ENCODE data around the gene KRTAP4-11. TPM values are rescaled to one million over a fixed set of nuclear protein-coding genes. Genes with fewer than 3 reads are reported as not detected.

KRTAP4-11 gene
- total and polyA plus RNA-seq, 7 experiments from 2014 or later, result not detected

DNA sequence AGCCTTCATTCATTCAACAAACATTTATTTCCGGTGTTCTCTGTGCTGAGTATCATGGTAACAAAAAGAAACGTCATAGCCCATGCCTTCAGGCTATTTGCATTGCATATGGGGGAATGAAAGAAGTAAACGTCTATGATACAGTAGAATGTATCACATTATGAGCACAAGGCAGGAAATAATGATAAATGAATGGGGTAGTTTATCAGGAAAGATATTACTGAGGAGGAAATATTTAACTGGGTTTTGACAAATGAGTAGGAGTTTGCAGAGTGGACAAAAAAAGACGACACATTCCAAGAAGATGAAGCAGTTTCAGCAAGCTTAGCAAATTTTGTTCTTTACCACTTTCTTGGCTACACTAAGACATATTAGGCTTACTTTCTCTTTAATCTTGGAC lies 35.5 kb downstream of the KRTAP4-11 start:
- no peak overlapping the region for H3K27ac Mint-ChIP-seq
- H3K36me3 ChIP-seq (ENCODE audit: control insufficient read depth in 2 of 3, insufficient read depth in 3 of 3, low read length in 3 of 3), result no peaks in the 10 kb centered on the region
- H3K9me3 ChIP-seq (ENCODE audit: control insufficient read depth in 2 of 3, low read length in 3 of 3), result no peaks in the 10 kb centered on the region
- no peaks in the 10 kb centered on the region for H3K27me3 ChIP-seq (ENCODE audit: control insufficient read depth in 2 of 2, insufficient read depth in 2 of 2, low read length in 2 of 2)
- H3K4me1 Mint-ChIP-seq, result peaks cover 0 to 2% (median 0%) of the 10 kb centered on the region in 7 donors
- no peaks in the 10 kb centered on the region for H3K4me1 ChIP-seq (ENCODE audit: control insufficient read depth in 2 of 2, insufficient read depth in 2 of 2, low read length in 2 of 2)
- peaks cover 0 to 10% (median 2%) of the 10 kb centered on the region in 5 donors for H3K27me3 Mint-ChIP-seq
- CTCF ChIA-PET, result no interaction called here
- peaks cover 0 to 2% (median 0%) of the 10 kb centered on the region in 11 donors for H3K9me3 Mint-ChIP-seq
- no peak overlapping the region for H3K4me3 Mint-ChIP-seq
- DNase-seq (no peak), ATAC-seq (no peak)
- intact Hi-C loops (cut with micrococcal nuclease), result no loop called here
- H3K36me3 Mint-ChIP-seq, result no peaks in the 10 kb centered on the region
- no peak overlapping the region for H3K27ac ChIP-seq (ENCODE audit: low read depth, low read length)
- POLR2A ChIA-PET, result no interaction called here
- H3K4me3 ChIP-seq (ENCODE audit: low read length), result no peak overlapping the region

DNA sequence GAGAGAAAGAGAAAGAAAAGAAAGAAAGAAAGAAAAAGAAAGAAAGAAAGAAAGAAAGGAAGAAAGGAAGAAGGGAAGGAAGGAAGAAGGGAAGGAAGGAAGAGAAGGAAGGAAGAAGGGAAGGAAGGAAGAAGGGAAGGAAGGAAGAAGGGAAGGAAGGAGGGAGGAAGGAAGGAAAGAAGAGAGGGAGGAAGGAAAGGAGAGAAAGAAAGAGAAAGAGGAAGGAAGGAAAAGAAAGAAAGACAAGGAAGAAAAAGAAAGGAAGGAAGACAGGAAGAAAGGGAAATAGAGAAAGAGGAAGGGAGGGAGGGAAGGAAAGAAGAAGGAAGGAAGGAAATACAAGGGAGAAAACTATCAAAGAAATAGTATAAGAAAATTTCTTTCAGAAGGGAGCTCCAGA lies 41.4 kb downstream of the KRTAP4-11 start:
- CTCF ChIA-PET, result no interaction called here

DNA sequence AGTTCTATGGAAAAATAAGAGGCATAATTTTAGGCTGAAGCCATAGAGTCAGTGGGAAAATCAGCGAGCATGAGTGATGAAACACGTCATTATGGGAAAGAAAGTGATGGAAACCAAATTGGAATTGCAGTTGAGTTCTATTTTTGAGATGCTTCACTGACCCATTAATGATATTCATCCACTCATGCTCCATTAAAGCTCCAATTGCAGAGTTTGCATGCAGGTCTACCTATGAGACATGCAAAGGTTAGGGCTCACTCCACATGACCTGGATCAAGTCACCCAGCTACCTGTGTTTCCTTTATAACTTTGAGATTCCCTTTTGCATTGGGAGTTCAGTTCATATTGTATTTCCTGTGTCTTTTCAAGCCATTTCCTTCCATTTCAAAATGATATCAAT lies 44.5 kb downstream of the KRTAP4-11 start:
- ATAC-seq (no peak), DNase-seq (no peak)
- H3K27ac Mint-ChIP-seq, result no peak overlapping the region
- H3K4me3 Mint-ChIP-seq, result no peak overlapping the region
- peaks cover 0 to 3% (median 0%) of the 10 kb centered on the region in 5 donors for H3K36me3 Mint-ChIP-seq
- Histone ChIP-seq H3K27me3 (ENCODE audit: control insufficient read depth in 2 of 2, insufficient read depth in 2 of 2, low read length in 2 of 2) (peaks cover 0 to 5% of the 10 kb centered on the region in 2 donors), H3K27ac (ENCODE audit: low read depth, low read length) (no peak overlapping the region), H3K9me3 (ENCODE audit: control insufficient read depth in 2 of 3, low read length in 3 of 3) (no peaks in the 10 kb centered on the region), H3K4me1 (ENCODE audit: control insufficient read depth in 2 of 2, insufficient read depth in 2 of 2, low read length in 2 of 2) (no peaks in the 10 kb centered on the region), H3K4me3 (ENCODE audit: low read length) (no peak overlapping the region), H3K36me3 (ENCODE audit: control insufficient read depth in 2 of 3, insufficient read depth in 3 of 3, low read length in 3 of 3) (no peaks in the 10 kb centered on the region)
- peaks cover 19 to 27% (median 22%) of the 10 kb centered on the region in 5 donors for H3K27me3 Mint-ChIP-seq
- peaks cover 0 to 3% (median 0%) of the 10 kb centered on the region in 11 donors for H3K9me3 Mint-ChIP-seq
- intact Hi-C loops (cut with micrococcal nuclease), result no loop called here
- CTCF ChIA-PET, result interaction anchor here (0.6 kb wide), 1 partner anchor 741 kb away, joined by 3 read pairs; no protein-coding TSS in a partner anchor
- POLR2A ChIA-PET, result no interaction called here
- H3K4me1 Mint-ChIP-seq, result peaks cover 0 to 16% (median 0%) of the 10 kb centered on the region in 7 donors

More for the DNA sequence above, 41.4 kb downstream of the KRTAP4-11 start:
- Mint-ChIP-seq H3K27ac (peak overlapping the region in 1 of 9 donors; percentile 59), H3K4me3 (no peak overlapping the region), H3K36me3 (peaks cover 0 to 3% (median 0%) of the 10 kb centered on the region in 5 donors), H3K27me3 (peaks cover 19 to 27% (median 22%) of the 10 kb centered on the region in 5 donors), H3K4me1 (peaks cover 0 to 16% (median 0%) of the 10 kb centered on the region in 7 donors), H3K9me3 (peaks cover 0 to 3% (median 0%) of the 10 kb centered on the region in 11 donors)
- no peak overlapping the region for H3K4me3 ChIP-seq (ENCODE audit: low read length)
- H3K36me3 ChIP-seq (ENCODE audit: control insufficient read depth in 2 of 3, insufficient read depth in 3 of 3, low read length in 3 of 3), result no peaks in the 10 kb centered on the region
- POLR2A ChIA-PET, result no interaction called here
- intact Hi-C loops (cut with micrococcal nuclease), result no loop called here
- ATAC-seq, result no peak
- H3K4me1 ChIP-seq (ENCODE audit: control insufficient read depth in 2 of 2, insufficient read depth in 2 of 2, low read length in 2 of 2), result no peaks in the 10 kb centered on the region
- H3K27me3 ChIP-seq (ENCODE audit: control insufficient read depth in 2 of 2, insufficient read depth in 2 of 2, low read length in 2 of 2), result peaks cover 0 to 5% of the 10 kb centered on the region in 2 donors
- no peak overlapping the region for H3K27ac ChIP-seq (ENCODE audit: low read depth, low read length)
- no peak for DNase-seq
- no peaks in the 10 kb centered on the region for H3K9me3 ChIP-seq (ENCODE audit: control insufficient read depth in 2 of 3, low read length in 3 of 3)

DNA sequence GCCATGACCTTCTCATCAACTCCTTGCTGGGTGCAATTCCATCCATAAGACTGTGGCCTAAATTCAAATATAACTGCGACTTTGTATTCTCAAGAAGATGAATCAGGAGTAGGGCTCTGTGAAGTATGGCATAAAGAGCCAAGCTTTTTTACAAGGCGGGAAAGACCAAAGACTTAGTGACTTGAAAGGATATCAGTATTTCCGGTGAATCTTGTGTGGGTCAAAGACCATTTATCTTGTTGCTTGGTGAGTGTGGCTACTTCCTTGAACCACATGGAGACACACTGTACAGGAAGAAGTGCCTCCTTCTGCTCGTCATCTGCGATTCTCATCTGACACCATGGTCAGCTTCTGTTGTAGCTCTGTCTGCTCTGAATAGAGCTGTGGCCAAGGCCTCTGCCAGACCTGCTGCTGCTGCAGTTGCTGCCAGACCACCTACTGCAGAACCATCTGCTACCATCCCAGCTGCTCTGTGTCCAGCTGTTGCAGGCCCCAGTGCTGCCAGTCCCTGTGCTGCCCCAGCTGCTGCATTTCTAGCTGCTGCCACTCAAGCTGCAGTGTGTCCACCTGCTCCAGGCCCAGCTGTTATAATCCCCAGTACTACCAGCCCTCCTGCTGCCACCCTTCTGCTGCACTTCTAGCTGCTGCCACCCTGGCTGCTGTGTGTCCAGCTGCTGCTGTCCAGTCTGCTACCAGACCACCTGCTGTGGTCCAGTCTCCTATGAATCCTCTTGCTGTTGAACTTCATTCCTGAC lies 46.4 kb downstream of the KRTAP4-11 start:
- H3K27ac Mint-ChIP-seq, result peak overlapping the region in 1 of 9 donors; percentile 51
- Histone ChIP-seq H3K4me1 (ENCODE audit: control insufficient read depth in 2 of 2, insufficient read depth in 2 of 2, low read length in 2 of 2) (no peaks in the 10 kb centered on the region), H3K27ac (ENCODE audit: low read depth, low read length) (no peak overlapping the region), H3K9me3 (ENCODE audit: control insufficient read depth in 2 of 3, low read length in 3 of 3) (no peaks in the 10 kb centered on the region), H3K36me3 (ENCODE audit: control insufficient read depth in 2 of 3, insufficient read depth in 3 of 3, low read length in 3 of 3) (no peaks in the 10 kb centered on the region), H3K27me3 (ENCODE audit: control insufficient read depth in 2 of 2, insufficient read depth in 2 of 2, low read length in 2 of 2) (peaks cover 0 to 5% of the 10 kb centered on the region in 2 donors), H3K4me3 (ENCODE audit: low read length) (no peak overlapping the region)
- DNase-seq, result no peak
- POLR2A ChIA-PET, result no interaction called here
- peaks cover 0 to 3% (median 0%) of the 10 kb centered on the region in 5 donors for H3K36me3 Mint-ChIP-seq
- CTCF ChIA-PET, result no interaction called here
- H3K9me3 Mint-ChIP-seq, result peaks cover 0 to 2% (median 0%) of the 10 kb centered on the region in 11 donors
- peaks cover 0 to 16% (median 0%) of the 10 kb centered on the region in 7 donors for H3K4me1 Mint-ChIP-seq
- H3K4me3 Mint-ChIP-seq, result no peak overlapping the region
- H3K27me3 Mint-ChIP-seq, result peaks cover 19 to 22% (median 20%) of the 10 kb centered on the region in 5 donors
- intact Hi-C loops (cut with micrococcal nuclease), result no loop called here
- ATAC-seq, result no peak

GRCh38 chr17:41069031-41069430 lies 49.1 kb downstream of the KRTAP4-11 start:
- Mint-ChIP-seq H3K9me3 (no peaks in the 10 kb centered on the region), H3K4me3 (no peak overlapping the region), H3K36me3 (peaks cover 0 to 3% (median 0%) of the 10 kb centered on the region in 5 donors), H3K4me1 (peaks cover 0 to 6% (median 0%) of the 10 kb centered on the region in 7 donors), H3K27ac (peak overlapping the region in 1 of 9 donors; percentile 60), H3K27me3 (peaks cover 0 to 7% (median 0%) of the 10 kb centered on the region in 5 donors)
- CTCF ChIA-PET, result no interaction called here
- Histone ChIP-seq H3K9me3 (ENCODE audit: control insufficient read depth in 2 of 3, low read length in 3 of 3) (no peaks in the 10 kb centered on the region), H3K27ac (ENCODE audit: low read depth, low read length) (no peak overlapping the region), H3K4me1 (ENCODE audit: control insufficient read depth in 2 of 2, insufficient read depth in 2 of 2, low read length in 2 of 2) (no peaks in the 10 kb centered on the region), H3K4me3 (ENCODE audit: low read length) (no peak overlapping the region), H3K27me3 (ENCODE audit: control insufficient read depth in 2 of 2, insufficient read depth in 2 of 2, low read length in 2 of 2) (no peaks in the 10 kb centered on the region), H3K36me3 (ENCODE audit: control insufficient read depth in 2 of 3, insufficient read depth in 3 of 3, low read length in 3 of 3) (no peaks in the 10 kb centered on the region)
- intact Hi-C loops (cut with micrococcal nuclease), result no loop called here
- no peak for DNase-seq
- no peak for ATAC-seq
- POLR2A ChIA-PET, result no interaction called here

DNA sequence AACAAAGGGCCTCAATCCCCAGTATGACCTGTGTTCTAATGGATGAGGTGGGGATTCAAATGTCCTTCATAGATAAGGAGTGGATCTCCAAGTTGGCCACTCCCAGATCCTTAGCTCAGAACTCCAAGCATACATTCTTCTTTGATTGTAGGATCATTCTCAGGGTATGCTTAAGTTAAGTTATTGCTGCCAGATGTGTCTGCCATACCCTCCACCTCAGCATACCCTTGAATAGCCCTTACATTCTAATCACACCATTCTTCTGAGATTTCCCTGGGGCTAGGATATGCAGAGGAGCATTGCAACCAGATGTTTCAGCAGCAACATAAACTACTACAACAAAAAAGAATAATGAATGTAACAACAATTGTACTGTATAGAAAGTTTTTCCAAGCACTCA lies 50.9 kb downstream of the KRTAP4-11 start:
- POLR2A ChIA-PET, result no interaction called here
- intact Hi-C loops (cut with micrococcal nuclease), result no loop called here

More for the DNA sequence above, 50.9 kb downstream of the KRTAP4-11 start:
- DNase-seq, result no peak
- H3K36me3 Mint-ChIP-seq, result peaks cover 0 to 2% (median 0%) of the 10 kb centered on the region in 5 donors
- Histone ChIP-seq H3K4me3 (ENCODE audit: low read length) (no peak overlapping the region), H3K27me3 (ENCODE audit: control insufficient read depth in 2 of 2, insufficient read depth in 2 of 2, low read length in 2 of 2) (no peaks in the 10 kb centered on the region), H3K27ac (ENCODE audit: low read depth, low read length) (no peak overlapping the region), H3K4me1 (ENCODE audit: control insufficient read depth in 2 of 2, insufficient read depth in 2 of 2, low read length in 2 of 2) (no peaks in the 10 kb centered on the region), H3K36me3 (ENCODE audit: control insufficient read depth in 2 of 3, insufficient read depth in 3 of 3, low read length in 3 of 3) (no peaks in the 10 kb centered on the region), H3K9me3 (ENCODE audit: control insufficient read depth in 2 of 3, low read length in 3 of 3) (no peaks in the 10 kb centered on the region)
- CTCF ChIA-PET, result no interaction called here
- no peaks in the 10 kb centered on the region for H3K9me3 Mint-ChIP-seq
- no peak overlapping the region for H3K27ac Mint-ChIP-seq
- H3K4me3 Mint-ChIP-seq, result no peak overlapping the region
- ATAC-seq, result no peak
- peaks cover 0 to 17% (median 0%) of the 10 kb centered on the region in 5 donors for H3K27me3 Mint-ChIP-seq
- H3K4me1 Mint-ChIP-seq, result peaks cover 0 to 4% (median 0%) of the 10 kb centered on the region in 7 donors

Measured in naive thymus-derived CD4-positive, alpha-beta T cell (primary cell).